Limb (tissue), 2 donors: ENCODE data around the gene FGF6.
"Not testable (repeated sequence)": the region's sequence is repeated elsewhere in the genome, so short reads cannot be mapped to it uniquely, and the experiment has no call there.

Experiments
- DNase-seq, 2 donors: peaks; one replicate each; pipeline ENCODE4 v3.0.0-alpha.2; 2016; ENCODE audit errors: extremely low spot score in 2 of 2

The FGF6 gene, protein sequence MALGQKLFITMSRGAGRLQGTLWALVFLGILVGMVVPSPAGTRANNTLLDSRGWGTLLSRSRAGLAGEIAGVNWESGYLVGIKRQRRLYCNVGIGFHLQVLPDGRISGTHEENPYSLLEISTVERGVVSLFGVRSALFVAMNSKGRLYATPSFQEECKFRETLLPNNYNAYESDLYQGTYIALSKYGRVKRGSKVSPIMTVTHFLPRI

DNA sequence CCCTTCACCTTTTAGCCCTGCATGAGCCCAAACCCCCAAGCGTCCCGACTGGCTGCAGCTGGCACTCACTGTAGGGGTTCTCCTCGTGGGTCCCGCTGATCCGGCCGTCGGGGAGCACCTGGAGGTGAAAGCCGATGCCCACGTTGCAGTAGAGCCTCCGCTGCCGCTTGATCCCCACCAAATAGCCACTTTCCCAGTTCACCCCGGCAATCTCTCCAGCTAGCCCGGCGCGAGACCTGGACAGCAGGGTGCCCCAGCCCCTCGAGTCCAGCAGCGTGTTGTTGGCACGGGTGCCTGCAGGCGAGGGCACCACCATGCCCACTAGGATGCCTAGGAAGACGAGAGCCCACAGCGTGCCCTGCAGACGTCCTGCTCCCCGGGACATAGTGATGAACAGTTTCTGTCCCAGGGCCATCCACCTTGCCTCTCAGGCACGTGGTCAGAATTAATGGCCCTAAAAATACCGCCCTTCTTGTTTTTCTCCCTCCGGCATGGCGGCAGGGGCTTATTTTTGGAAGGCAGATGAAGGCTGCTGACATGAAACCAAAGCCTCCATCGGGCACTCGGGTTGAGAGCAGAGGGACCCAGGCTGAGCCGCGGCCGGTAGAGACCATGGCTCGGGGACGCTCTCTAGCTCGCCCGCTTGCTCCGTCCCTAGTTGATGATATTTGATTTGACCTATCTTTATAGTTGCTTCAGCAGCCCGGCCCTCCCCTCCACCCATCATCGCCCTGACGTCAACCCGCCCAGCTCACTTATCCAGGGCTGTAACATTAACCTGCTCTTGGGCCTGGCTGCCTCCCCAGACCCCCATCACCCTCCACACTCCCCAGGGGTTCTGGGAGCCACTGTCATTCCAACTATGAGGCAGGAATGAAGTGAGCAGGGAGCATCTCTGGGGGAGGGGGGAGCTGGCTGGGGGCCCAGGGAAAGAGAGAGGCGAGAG lies at the start of gene FGF6:
FGF6 (minus strand) TSS at position 660 of the 946 bp plus-strand sequence; CDS start at position 415, 245 bp downstream.
- DNase-seq = no peak

DNA sequence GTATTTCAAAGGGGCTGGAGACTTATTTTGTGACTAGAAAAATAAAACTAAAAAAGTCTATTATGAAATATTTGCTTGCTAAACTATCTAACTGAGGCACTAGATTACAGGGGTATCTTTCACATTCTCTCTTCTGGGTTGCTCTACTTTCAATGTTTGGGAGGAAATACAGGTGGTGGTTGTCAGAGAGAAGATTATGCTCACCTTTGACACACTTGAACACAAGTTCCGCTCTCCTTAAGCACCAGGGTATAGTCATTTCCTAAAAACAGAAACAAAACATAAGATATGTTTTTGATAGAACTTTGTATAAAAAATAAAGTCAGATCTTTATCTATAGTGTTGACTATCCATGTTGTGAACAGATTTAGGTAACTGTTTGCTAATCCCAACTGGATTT lies 45.4 kb upstream of the FGF6 start:
- no peak for DNase-seq

DNA sequence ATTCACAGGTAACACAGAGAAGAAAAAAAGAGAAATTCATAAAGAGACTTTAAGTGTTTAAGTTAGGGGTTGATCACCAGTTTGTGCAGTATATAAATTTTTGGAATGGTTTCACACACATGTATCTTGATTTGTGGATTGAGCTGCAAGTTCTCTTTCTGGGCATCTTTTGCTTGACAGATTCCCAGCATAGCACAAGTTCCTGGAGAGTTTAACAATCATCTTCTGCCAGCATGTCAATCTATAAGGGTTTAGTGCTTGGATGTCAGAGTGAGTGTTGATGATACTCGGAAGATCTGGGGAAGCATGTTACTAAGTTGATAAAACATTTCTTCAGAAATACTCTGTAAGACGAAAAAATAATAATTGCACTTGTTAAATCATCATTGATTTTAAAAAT lies 43.9 kb upstream of the FGF6 start:
- no peak for DNase-seq

DNA sequence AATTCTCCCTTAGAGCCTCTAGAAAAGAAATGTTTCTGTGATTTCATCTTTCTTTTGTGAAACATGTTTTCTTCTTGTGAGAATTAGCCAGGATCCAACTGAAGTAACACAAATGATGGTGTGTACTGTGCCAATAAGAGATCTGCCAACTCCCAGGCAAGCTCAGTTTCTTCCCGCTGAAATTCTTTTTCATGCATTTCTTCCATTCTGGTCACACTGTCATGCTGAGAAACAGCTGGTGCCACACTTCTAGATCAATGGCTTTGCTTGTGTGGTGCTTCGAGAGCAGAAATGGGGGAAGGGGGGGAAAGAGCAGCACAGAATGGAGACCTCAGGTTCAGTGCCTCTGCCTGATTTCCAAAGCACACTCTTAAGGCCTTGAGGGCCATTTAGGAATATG lies 41.4 kb upstream of the FGF6 start:
- peak; percentile 1 to 25 for DNase-seq

DNA sequence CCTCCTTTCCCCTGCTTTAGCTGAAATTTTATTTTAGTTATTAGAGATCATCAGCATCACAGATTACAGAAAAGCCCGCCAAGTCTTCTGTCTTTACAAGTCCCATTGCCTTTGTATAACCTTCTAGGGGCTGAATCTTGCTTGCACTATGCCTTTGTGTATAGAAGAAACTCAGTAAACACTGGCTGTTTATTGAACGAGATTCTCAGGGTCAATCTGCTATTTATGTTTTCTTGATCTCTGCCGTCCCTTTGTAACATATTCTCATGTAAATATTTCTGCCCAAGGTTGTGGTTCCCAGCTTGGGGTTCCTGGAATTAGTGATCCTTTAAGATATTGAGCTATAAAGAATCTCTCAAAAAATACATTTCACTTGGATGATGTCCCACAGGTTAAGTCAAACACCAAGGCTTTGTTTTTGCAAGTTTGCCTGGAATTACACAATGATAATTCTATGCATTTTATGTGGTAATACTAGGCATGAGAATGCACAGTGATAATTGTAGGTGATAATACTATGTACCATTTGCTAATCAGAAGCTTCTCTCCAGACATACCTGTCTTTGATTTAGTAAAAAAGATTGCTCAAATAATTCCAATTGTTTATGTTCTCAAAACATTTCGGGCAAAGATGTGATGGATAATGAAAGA lies 40.6 kb upstream of the FGF6 start:
- DNase-seq = no peak

DNA sequence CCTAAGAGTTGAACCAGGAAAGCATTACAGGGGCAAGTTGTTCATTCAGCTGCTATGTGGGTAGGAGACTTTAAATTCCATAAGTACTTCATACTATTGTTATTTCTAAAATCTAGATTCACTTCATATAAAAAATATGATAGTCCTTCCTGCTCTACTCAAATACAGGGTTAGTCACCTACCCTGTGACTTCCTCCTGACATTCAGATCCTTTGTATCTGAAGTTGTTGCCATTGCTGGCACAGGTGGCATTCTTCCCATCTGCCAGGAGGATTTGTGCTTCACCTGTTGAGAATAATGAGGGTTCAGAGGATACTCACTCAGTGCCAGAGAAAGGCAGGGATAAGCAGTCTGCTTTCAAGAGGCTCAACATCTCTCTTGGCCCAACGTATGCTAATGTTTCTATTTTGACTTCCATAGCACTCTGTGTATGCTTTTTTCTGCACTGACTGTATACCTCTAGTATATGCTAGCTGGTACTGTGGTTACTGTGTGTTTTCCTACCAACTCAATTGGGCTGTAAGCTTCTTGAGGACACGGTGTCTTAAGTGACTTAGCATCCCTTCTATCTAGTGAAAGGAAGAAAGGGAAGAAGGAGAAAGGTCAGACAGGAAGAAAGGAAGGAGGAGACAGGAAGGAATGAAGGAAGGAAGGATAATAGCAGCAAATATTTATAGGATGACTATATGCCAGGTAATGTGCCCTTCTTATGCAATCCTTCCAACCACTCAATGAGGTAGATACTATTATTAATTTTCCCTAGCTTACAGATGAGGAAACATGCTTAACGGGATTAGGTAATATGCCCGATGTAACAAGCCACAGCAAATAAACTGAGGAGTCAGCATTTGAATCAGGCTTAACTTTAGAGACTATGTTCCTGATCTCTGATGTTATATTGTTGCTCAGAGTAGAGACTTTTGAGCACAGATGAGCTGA lies 38.5 kb upstream of the FGF6 start:
- no peak for DNase-seq

DNA sequence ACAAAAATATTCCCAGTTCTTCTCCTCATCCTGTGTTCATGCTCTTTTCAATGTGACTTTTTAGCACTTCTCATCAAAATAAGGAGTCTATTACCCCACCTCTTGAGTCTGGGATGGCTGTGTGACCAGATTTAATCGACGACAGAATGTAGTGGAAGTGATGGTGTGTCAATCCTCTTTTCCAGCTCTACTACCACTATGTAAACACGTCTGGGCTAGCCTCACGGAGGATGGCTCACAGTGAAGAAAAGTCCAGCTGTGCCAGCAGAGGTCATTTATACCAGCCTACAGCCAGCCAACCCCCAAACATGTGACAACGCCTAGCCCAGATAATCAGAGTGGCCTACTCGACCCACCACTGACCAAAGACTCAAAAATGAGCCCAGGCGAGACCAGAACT lies 37.3 kb upstream of the FGF6 start:
- DNase-seq = no peak

DNA sequence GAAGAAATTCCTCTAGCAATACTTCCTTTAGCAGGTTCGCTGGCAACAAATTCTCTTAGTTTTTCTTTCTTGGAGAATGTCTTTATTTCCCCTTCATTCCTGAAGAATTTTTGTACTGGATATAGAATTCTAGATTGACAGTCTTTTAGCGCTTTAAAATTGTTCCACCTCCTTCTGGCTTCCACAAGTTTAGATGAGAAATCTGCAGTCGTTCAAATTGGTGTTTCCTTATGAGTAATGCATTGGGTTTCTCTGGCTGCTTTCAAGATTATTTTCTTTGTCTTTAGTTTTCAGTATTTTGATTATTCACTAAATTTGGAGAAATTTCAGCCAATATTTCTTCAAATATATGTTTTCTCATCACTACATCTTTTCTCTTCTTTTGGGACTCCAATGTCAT lies 33.3 kb upstream of the FGF6 start:
- no peak for DNase-seq

DNA sequence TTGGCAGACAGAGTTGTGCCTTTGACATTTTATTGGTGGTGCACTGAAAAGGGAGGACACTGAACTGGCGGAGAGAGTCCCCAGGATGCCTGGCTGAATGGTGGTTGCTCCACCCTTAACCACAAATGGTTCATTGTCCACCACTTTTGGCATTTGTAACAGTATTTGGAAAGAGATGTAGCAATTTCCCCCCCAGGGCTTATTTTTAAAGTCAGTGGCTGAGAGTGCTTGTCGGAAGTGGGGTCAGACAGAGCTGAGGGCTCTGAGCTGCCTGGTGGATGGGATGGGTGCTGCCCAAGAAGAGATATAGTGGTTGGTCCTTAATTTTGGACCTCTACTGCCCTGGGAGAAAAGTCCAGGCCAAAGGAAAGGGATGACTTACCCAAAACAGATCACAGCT lies 31.5 kb upstream of the FGF6 start:
- no peak for DNase-seq

DNA sequence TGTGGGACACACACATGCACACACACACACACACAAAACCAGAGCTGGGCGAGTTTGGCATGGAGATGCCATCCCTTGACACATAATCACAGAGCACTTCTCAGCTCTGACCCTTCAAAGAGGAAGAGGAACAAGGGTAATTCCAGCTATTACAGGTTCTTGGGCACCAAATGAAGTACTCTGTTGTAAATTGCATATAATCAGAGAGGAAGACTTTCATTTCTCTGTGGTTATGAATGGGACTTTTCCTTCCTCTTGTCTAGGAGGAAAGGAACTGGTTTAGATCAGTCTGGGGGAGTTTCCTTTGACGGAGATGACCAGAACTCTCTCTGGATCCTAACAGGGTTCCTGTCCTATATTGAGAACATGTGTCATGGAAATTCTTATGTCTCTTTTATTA lies 26.4 kb upstream of the FGF6 start:
- no peak for DNase-seq

DNA sequence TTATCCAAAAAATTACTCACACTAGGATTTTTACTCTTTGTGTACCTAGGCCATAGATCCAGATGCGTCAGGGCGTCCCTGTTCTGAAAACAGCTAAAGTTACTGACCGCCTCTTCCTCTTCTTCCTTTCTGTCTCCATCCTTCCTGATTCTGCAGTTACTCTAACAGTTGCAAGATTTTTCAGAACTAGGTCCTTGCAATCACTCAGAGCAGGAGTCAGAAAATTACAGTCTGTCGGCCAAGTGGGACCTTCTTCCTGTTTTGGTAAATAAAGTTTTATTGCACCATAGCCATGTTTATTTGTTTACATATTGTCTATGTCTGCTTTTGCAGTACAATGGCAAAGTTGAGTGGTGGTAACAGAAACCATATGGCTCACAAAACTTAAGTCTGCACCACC lies 25.6 kb upstream of the FGF6 start:
- no peak for DNase-seq

DNA sequence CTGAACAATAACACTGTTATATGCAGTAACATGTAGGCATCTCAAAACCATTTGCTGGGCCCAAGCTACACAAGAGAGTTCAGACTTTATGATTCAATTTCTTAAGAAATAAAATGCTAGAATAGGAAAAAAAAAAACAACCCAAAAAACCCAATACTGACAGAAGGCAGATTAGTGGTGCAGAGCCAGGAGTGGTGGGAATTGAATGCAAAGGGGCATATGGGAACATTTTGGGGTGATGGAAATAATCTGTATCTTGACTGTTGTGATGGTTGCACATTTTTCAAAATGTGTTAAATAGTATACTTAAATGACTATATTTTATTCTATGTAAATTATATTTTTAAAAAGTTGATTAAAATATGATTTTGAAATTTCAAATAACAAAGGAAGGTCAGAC lies 23.4 kb upstream of the FGF6 start:
- no peak for DNase-seq

DNA sequence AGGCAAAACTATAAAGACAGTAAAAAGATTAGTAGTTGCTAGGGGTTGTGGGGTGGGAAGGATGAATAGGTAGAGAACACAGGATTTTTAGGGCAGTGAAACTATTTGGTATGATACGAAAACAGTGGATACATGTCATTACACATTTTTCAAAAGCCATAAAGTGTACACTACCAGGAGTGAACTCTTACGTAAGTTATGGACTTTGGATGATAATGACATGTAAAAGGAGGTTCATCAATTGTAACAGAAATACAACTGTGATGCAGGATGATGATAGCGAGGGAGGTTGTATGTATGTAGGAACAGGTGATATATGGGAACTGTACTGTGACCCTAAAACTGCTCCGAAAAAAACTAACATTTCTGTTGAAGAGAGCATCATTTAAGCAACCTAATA lies 15.1 kb upstream of the FGF6 start:
- DNase-seq = no peak

DNA sequence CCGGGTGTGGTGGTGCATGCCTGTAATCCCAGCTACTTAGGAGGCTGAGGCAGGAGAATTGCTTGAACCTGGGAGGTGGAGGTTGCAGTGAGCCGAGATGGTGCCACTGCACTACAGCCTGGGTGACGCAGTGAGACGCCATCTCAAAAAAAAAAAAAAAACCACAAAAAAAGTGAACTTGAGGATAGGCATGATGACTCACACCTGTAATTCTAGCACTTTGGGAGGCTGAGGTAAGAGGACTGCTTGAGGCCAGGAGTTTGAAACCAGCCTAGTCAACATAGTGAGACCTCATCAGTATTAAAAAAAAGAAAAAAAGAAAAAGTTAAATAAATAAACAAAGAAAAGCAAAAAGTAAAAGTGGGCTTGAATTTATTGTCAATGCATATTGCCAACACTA lies 10.2 kb upstream of the FGF6 start:
- not testable (repeated sequence) for DNase-seq

DNA sequence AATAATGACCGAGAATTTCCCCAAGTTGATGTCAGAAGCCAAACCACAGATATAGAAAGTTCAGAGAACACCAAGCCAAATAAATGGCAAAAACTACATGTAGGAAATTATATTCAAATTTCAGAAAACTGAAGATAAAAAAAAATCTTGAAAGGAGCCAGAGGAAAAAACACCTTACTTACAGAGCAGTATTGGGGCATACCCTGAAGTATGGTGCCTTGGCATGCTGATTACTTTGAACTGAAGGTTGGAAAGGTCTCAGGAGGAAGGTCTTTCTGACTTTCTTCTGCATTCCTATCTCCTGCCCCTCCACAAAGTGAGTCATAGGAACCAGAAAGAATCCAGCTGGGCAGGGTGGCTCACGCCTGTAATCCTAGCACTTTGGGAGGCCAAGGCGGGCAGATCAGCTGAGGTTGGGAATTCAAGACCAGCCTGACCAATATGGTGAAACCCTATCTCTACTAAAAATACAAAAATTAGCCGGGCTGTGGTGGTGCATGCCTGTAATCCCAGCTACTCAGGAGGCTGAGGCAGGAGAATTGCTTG lies 8.8 kb upstream of the FGF6 start:
- DNase-seq = no peak

DNA sequence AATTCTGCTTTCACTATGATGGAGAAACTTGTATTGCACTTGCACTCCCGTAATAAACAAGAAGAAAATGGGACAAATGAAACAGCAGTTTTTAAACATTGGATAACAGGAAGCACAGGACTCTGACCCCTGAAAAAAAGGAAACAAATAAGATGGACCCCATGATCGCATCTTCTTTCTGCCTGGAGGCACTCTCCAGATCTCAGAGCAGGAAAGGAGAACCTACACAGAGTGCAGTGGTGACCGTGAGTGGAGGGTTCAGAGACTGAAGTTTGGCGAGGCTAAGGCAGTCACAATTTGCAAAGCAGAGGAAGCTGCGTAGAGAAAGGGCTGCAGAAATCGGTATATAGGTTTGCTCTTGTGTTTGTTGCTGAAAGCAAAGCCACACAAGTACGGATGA lies 6.1 kb upstream of the FGF6 start:
- no peak for DNase-seq

DNA sequence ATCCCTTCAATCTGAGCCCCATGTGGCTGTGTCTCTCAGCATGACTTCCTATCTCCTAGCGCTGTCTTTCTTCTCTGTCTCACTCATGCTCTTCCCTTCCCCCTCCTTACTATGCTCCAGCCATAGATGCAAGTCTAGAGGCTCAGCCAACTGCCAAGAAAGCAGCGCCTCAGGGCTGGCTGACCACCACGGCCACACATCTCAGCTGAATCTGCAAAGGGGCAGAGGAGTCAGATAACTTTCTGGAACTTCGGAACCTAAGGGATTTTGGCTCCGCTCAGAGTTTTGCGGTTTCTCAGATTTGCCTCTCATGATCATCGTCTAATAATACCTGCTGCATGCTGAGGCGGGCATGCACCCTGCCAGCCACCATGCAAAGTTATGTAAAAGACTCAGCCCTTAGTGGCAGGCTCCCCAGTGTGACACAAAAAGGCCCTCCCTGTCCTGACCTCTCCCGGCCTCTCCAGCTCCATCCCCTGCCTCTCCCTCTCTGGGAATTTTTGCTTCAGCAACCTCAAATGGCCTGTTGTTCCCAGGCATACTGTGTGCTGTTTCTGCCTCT lies 5.0 kb upstream of the FGF6 start:
- DNase-seq = no peak

DNA sequence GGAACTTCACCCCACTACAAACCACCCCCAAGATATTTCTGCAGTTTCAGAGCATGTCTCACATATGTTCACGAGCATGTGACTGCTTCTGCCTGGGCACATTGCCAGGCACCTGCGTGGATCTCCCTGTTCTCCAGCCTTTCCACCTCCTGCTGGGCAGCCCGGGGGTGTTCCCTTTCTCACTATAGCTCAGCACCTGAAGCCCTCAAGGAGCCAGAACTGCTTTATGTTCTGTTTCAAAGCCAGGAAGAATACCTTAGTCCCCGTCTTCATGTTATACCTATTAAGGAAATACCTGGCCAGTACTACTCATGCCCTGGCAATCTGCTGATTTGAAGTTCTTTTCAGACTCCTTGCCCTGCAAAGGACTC lies 4.2 kb upstream of the FGF6 start:
- no peak for DNase-seq

DNA sequence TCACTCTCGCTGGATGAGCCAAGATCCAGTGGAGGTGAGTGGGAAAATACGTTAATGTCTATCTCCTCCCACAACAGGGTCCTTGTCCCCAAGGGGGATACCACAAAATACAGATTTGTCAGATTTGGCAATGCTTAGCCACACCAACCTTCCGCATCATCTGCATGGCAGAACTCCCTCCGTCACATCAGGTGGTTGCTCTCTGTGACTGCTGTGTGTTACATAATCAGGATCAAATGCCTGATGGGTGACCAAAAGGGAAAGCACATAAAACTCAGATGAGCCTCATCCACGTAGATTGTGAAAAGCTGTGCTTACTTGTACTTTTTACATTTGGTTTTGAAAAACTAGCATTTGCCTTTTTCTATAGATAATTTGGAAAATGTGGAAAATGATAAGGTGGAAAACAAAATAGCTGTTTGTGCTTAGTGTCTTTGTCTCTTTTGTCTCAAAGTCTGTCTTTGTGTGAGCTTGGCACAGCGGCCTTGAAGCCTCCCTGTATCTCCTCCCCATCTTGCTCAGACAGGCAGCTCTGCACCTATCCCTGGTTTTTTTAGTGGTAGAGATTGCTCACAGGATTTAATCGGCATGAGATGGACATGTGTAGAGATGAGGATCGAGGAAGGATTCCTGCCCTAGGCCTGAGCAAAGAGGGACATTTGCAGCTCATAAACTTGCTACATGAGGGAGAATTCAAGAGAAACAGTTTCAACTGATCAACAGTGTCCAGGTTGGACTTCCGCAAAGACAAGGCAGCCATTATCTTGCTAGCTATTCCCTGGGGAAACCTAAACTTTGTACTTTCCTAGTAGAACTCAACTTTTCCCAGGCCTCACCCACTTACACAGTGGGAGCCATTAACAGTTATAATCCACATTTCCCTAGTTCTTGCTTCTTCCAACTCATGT lies 3.6 kb upstream of the FGF6 start:
- no peak for DNase-seq
